ENCODE results near the gene HSD17B10.
"Not testable (repeated sequence)": the region's sequence is repeated elsewhere in the genome, so short reads cannot be mapped to it uniquely, and the experiment has no call there.

Gene HSD17B10

GRCh38 chrX:53433651-53434639 is at the start of gene HSD17B10:
Gene HSD17B10, minus strand, starts transcription at chrX:53434370. Its CDS starts 25 bp downstream, at chrX:53434345.
- peak; percentile 75 for DNase-seq

DNA sequence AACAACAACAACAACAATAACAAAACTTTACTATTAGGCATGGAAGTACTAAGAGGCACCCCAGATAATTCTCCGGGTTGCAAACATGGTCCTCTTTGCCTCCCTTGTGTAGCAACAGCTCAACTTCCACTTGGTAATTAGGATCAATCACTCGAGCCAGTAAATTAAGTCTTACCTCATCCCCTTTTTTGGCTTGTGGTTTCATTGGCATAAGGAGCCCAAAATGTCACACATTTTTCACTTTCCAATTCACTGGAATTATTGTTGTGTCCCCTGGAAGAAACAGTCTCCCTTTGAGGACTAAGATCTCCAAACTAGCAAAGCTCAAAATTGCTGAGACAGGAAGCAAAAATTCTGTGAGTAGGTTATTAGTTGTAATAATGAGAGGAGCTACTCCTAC is 49.2 kb upstream of the HSD17B10 start:
- DNase-seq: no peak

GRCh38 chrX:53481816-53482465 is 47.8 kb upstream of the HSD17B10 start:
- DNase-seq: peak; percentile 70

GRCh38 chrX:53481093-53481492 is 46.9 kb upstream of the HSD17B10 start:
- DNase-seq: no peak

DNA sequence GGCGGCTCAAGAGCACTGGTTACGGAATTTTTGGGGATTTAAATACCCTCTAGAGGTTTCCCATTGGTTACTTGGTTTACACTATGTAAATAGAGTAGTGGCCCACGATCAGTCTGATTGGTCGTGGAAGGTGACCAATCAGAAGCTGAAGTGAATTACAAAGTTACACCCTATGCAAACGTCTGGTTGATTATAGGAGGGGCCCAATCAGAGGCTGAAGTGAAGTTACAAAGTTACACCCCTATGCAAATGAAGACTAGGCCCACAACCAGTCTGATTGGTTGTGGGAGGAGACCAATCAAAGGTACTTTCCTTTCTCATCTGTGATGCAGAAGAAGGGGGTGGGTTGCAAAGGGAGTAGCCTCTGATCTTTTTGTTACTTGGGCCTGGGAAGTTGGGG is 45.1 kb upstream of the HSD17B10 start:
- DNase-seq: no peak

DNA sequence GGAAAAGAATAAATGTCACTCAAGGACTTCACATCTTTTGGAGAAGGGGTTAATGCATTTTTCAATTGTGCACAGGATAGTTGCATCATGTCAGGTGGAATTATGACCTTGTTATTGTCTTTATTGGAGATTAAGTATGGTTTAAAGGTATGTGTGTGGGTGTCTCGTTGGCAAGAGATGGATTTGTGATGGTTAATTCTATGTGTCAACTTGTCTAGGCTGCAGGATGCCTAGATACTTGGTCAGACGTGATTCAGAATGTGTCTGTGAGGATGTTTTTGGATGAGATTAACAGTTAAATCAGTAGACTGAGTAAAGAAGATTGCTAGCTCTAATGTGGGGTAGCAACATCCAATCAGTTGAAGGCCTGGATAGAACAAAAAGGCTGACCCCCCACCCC is 42.2 kb upstream of the HSD17B10 start:
- no peak for DNase-seq

GRCh38 chrX:53474707-53475106 is 40.5 kb upstream of the HSD17B10 start:
- no peak for DNase-seq

GRCh38 chrX:53471346-53471745 is 37.2 kb upstream of the HSD17B10 start:
- no peak for DNase-seq

DNA sequence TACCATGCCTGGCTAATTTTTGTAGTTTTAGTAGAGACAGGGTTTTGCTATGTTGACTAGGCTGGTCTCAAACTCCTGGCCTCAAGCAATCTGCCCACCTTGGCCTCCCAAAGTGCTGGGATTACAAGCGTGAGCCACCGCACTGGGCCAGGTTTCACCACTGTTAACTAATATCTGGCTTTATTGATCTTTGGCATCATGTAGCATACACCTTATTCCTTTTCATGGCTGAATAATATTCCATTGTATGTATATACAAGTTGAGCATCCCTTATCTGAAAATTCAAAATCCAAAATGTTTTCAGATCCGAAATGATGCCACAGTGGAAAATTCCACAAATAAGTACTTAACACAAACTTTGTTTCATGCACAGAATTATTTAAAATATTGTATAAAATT is 34.5 kb upstream of the HSD17B10 start:
- not testable (repeated sequence) for DNase-seq

GRCh38 chrX:53458082-53458481 is 23.9 kb upstream of the HSD17B10 start:
- DNase-seq: no peak

DNA sequence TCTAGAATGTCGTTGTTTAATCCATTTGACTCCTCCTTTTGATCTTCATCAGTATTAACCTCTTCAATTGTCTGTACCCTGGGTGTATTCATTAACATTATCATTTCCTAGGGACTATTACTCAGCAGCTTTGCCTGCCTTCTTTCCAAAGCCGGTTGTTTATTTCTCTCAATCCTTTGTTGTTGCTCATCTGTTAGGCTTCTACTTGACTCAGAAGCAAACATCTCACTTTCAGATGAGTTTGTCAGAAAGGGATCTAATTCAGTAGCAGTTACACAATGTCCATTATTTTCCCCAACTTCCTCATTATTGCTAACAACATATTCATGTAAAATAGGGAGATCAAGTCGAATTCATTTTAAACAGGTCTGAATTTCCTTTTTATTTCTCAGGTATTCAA is 22.1 kb upstream of the HSD17B10 start:
- no peak for DNase-seq

DNA sequence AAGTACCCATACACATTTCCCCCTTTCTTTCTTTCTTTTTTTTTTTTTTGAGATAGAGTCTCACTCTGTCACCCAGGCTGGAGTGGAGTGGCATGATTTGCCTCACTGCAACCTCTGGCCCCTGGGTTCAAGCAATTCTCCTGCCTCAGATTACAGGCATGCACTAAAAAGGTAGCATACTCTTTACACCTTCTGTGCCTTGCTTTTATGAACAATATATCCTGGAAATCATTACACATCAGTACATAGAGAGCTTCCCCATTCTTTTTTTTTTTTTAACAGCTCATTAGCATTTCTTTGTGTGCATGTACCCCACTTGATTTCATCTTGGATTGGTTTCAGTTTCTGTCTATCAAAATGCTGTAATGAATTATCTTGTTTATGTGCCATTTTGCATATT is 18.6 kb upstream of the HSD17B10 start:
- no peak for DNase-seq

DNA sequence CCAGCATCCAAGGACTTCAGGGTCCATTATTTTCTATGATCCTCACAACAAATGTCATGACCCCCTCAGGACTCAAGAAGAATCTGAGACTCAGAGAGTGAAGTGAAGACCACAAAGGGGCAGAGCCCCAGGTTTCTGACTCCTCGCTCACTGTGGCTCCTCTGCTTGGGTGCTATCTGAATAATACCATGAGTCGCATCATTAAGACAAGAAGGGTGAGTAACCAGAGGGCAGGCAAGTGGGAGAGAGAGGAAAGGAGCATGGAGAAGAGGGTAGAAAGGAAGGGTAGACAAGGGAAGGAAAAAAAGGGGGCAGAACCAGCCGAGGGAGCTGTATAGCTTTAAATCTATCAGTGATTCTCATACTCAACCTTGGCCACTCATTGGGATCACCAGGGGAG is 15.5 kb upstream of the HSD17B10 start:
- DNase-seq: no peak

- DNase-seq: no peak
Observed at GRCh38 chrX:53447441-53447840, 13.3 kb upstream of the HSD17B10 start.

GRCh38 chrX:53445977-53446376 is 11.8 kb upstream of the HSD17B10 start:
- peak; percentile 41 for DNase-seq

- DNase-seq: no peak
Observed at GRCh38 chrX:53442322-53442631, 8.1 kb upstream of the HSD17B10 start.

DNA sequence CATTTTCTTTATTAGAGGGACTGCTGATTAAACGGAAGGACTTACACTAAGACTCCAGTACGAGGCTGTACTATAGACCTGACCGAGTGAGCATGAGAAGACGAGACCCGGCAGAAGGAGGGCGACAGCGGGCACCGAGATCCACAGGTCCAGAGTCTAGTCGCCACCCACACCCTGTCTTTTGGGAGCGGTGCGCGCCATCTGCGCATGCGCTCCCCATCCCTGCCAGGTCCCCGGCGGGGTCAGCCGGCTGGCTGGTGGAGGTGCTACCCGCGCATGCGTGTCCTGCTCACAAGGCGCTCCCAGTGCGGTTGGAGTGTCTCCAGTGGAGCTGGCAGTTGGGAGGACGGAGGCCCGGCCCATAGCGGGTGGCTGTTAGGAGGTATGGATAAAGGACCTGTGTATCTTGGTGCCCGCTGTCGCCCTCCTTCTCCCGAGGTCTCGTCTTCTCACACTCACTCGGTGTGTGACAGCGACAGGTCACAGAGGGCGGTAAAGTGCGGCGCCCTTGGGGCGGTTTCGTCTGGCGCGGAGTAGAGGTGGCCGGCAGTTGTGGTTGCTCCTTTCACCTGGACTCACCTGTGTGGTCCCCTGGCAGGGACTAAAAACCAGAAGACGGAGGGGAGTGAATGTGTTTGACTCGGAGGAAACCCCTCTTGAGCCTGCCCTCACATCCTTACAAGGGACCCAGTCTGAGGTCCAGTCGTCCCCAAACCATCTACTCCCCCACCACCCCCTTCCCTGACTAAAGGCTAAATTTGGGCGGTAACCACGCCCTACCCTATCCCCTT is 7.6 kb upstream of the HSD17B10 start:
- peak; percentile 92 for DNase-seq

DNA sequence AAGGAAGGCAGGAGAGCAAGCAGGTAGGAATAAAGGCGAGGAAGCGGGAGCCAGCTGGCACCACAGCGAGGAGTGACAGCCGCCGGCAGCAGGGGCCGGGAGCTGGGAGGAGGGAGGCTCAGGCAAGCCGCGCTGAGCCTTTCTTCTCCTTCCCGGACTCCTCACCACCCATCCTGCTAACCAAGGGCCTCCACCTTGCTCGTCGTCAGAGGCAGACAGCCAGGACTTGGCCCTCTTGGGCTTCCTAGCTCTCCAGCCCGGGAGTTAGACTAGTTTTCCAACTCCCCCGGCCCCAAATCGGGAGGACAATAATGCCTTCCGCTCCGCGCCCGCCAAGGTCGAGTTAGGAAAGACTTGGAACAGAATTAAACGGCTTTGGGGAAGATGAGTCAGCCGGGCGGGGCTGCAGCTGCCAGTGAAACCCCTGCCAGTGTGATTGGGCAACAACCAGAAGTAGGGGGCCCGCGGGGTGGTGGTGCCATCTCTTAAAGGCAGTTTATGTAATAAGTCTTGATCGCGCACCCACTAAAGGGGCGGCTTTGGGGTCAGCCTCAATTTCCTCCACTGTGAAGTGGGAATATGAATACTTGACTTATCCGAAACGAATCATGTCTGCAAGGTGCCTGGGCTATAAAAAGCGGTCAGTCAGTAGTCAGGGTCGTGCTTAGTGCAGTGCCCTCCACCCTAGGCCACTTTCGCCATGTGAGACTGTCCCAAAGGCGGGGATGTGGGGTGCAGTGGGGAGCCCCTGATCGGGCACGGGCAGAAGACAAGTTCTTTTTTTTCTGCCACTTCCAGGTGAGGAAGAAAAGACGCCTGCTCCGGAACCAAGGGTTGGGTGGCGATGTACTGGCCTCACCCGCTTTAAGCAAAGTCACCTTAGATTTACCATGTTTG is 6.7 kb upstream of the HSD17B10 start:
- peak; percentile 21 for DNase-seq

GRCh38 chrX:53440101-53440500 is 5.9 kb upstream of the HSD17B10 start:
- peak; percentile 51 for DNase-seq

GRCh38 chrX:53438832-53439230 is 4.7 kb upstream of the HSD17B10 start:
- no peak for DNase-seq

DNA sequence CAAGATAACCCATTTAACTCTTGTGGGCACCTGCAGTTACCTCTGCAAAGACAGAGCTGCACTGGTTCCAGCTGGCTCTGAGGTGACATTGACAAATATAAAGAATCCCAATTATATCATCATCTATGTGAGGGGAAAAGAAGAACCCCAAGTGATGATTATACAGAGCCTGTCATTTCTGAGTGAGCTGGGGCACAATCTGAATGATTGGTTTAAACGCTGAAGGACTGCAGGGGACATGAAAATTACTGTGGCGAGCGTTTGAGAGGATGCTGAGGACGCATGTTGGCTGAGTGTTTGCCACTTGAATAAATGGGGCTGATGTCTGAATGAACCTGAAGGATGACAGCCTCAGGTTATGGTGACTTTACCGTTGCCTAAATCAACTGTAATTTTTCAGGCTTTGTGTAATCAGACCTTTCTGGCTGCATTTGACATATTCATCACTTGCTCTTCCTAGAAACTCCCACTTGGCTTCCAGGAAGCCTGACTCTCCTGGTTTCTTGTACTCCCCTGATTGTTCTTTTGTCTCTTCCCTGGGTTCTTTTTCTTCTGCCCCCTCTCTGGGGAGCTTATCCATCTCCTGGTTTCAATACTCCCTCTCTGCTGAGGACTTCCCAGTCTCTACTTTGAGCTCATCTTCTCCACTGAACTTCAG is 4.1 kb upstream of the HSD17B10 start:
- DNase-seq: peak; percentile 49

GRCh38 chrX:53437206-53437605 is 3.0 kb upstream of the HSD17B10 start:
- no peak for DNase-seq

All from NCI-H1092 (cell line).